Camera-type eye (tissue), 1 donor: Measurements from ENCODE around the gene OR52E4. TPM values are rescaled to one million over a fixed set of nuclear protein-coding genes. Genes with fewer than 3 reads are reported as not detected.

ENCODE experiments used
- total RNA-seq: library from RNA; depleted of rRNA; stranded (reverse); fragments of >200 nt; gene quantifications from one replicate; pipeline ENCODE4 v1.2.3, GENCODE V29; 2014

OR52E4 gene
- not detected for total RNA-seq

DNA sequence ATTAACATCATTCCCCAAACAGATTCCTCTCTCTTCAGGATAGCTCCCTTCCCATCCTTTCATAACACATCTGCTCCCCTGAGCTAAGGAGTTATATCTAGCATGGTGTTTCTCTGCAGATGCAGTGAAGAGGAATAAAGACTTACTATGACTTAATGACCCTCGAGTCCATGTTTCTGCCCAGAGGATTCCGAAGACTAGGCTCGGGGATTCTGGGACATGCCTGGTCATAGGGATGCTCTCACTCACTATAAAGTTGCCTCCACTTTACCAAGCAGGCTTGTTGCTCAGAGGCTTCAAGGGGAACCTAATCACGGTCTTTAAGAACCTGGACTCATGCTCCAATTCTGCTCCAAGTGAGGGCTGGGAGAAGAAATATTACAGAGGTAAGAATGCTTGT is at the start of gene OR52E4:
TSS of gene OR52E4 (plus strand) at position 301 of the 400 bp plus-strand sequence. CDS start 3,664 bp downstream, outside the sequence.

DNA sequence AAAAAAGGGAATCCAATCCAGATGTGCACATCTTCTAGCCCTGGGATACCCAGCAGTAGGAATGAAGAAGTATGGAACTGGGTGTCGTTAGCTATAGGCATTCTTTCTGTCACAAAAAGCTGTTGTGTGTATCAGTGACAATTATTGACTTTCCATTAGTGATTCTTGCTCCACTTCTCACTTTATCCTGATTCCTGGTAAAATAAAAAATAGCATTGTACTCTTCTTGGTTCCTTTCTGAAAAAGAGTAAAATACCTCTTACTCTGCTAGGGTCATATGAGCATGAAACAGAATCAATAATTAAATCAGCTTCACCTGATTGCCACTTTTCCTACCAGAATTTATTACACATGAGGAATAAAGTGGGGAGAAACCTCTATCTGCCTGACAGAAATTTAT is 38.6 kb upstream of the OR52E4 start, which contains the start of gene OR52E6:
TSS of gene OR52E6 (minus strand) at position 101 of the 400 bp plus-strand sequence. CDS start at position 101, 0 bp downstream.

DNA sequence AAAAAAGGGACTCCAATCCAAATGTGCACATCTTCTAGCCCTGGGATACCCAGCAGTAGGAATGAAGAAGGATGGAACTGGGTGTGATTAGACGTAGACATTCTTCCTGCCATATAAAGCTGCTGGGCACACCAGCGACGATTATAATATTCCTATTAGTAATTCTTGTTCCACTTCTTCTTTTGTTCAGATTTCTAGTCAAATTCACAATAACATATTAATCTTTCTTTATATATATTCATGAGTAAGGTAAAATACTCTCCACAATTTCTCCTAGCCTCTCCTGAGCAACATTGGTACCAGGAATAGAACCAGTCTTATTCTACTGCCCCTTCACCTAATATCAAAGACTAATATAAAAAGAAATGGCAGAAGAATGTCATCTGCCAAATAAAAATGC is 22.8 kb upstream of the OR52E4 start, which contains the start of gene OR52E8:
TSS of gene OR52E8 (minus strand) at position 101 of the 400 bp plus-strand sequence. CDS start at position 101, 0 bp downstream.

DNA sequence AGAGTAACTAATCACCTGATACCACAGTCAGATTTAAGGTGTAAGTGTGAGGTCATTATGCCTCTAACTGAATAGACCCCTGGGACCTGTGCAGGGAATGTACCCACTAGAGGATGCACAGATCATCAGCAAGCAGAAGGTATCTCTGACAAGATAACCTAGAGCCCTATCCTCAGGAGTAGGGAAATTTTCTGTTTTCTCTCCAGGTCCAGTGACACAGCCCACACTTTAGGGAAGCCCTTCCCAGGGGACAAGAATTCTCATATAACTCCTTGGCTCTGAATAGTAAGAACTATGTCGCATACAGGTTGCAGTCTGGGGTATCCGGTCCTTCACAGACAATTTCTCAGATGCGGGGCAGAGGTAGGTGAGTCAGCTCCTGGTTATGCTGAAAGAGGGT is 12.5 kb downstream of the OR52E4 start, which contains the start of gene OR52E5:
TSS of gene OR52E5 (plus strand) at position 301 of the 400 bp plus-strand sequence. CDS start 7,569 bp downstream, outside the sequence.

Other genes with a start within 250 kb of the OR52E4 start
- gene TRIM5, start 195.6 kb upstream of the OR52E4 start, total RNA-seq = 23.4 TPM
- gene TRIM22, start 190.8 kb upstream of the OR52E4 start, total RNA-seq = 36.4 TPM
- not detected for gene OR56B1, start 144.2 kb upstream of the OR52E4 start, total RNA-seq
- not detected for gene OR52N4, start 126.4 kb upstream of the OR52E4 start, total RNA-seq
- gene OR52N5, start 97.3 kb upstream of the OR52E4 start, total RNA-seq = not detected
- gene OR52N1, start 89.4 kb upstream of the OR52E4 start, total RNA-seq = not detected
- not detected for gene OR52N2, start 71.7 kb upstream of the OR52E4 start, total RNA-seq
- not detected for gene OR52E6, start 38.7 kb upstream of the OR52E4 start, total RNA-seq
- not detected for gene OR52E8, start 22.9 kb upstream of the OR52E4 start, total RNA-seq
- not detected for gene OR52E5, start 12.6 kb downstream of the OR52E4 start, total RNA-seq
- not detected for gene OR56A3, start 61.6 kb downstream of the OR52E4 start, total RNA-seq
- gene OR56A5, start 87.9 kb downstream of the OR52E4 start, total RNA-seq = not detected
- gene OR52L1, start 106.4 kb downstream of the OR52E4 start, total RNA-seq = not detected
- gene OR56A4, start 126.3 kb downstream of the OR52E4 start, total RNA-seq = 0.11 TPM
- gene OR56A1, start 150.1 kb downstream of the OR52E4 start, total RNA-seq = 0.11 TPM
- not detected for gene OR56B4, start 227.1 kb downstream of the OR52E4 start, total RNA-seq